ENCODE data around the gene PSTPIP1. TPM values are rescaled to one million over a fixed set of nuclear protein-coding genes. Genes with fewer than 3 reads are reported as not detected.

The PSTPIP1 gene
- polyA plus RNA-seq, 3 donors: 1.9 to 18.1 (median 9.1) TPM

- WGBS, 3 donors: 65 to 89% (median 65%) methylated on average over 23 of the region's 23 CpGs
- no peak overlapping the region for H3K27ac ChIP-seq (ENCODE audit: low read depth, low read length)
These were observed 19.5 kb downstream of the PSTPIP1 start for GRCh38 chr15:77014132-77015081.

- WGBS, 3 donors: 25 to 68% (median 41%) methylated on average over 19 to 21 of the region's 21 CpGs
- no peak overlapping the region for H3K27ac ChIP-seq (ENCODE audit: low read depth, low read length)
These were observed 20.9 kb downstream of the PSTPIP1 start for GRCh38 chr15:77015646-77016320.

- H3K27ac ChIP-seq (ENCODE audit: low read depth, low read length): no peak overlapping the region
- WGBS, 3 donors: 85 to 91% (median 91%) methylated on average over 3 of the region's 3 CpGs
These were observed 21.4 kb downstream of the PSTPIP1 start for GRCh38 chr15:77016321-77016695.

GRCh38 chr15:77017091-77017660 is 22.2 kb downstream of the PSTPIP1 start:
- no peak overlapping the region for H3K27ac ChIP-seq (ENCODE audit: low read depth, low read length)
- WGBS, 3 donors: 87 to 89% (median 88%) methylated on average over 7 of the region's 7 CpGs

GRCh38 chr15:77017761-77018720 is 23.1 kb downstream of the PSTPIP1 start:
- 89 to 94% (median 92%) methylated on average over 20 of the region's 20 CpGs for WGBS, 3 donors
- no peak overlapping the region for H3K27ac ChIP-seq (ENCODE audit: low read depth, low read length)

GRCh38 chr15:77018796-77019505 is 24.0 kb downstream of the PSTPIP1 start:
- 71 to 93% (median 77%) methylated on average over 10 to 11 of the region's 11 CpGs for WGBS, 3 donors
- no peak overlapping the region for H3K27ac ChIP-seq (ENCODE audit: low read depth, low read length)

GRCh38 chr15:77019521-77020331 is 24.8 kb downstream of the PSTPIP1 start:
- 64 to 83% (median 72%) methylated on average over 10 to 12 of the region's 12 CpGs for WGBS, 3 donors
- H3K27ac ChIP-seq (ENCODE audit: low read depth, low read length): no peak overlapping the region

- no peak overlapping the region for H3K27ac ChIP-seq (ENCODE audit: low read depth, low read length)
- 63 to 86% (median 72%) methylated on average over 6 of the region's 6 CpGs for WGBS, 3 donors
These were observed 25.6 kb downstream of the PSTPIP1 start for GRCh38 chr15:77020348-77021087.

- 78 to 96% (median 83%) methylated on average over 9 of the region's 9 CpGs for WGBS, 3 donors
- H3K27ac ChIP-seq (ENCODE audit: low read depth, low read length): no peak overlapping the region
These were observed 26.2 kb downstream of the PSTPIP1 start for GRCh38 chr15:77021088-77021481.

GRCh38 chr15:77021803-77022381 is 27.0 kb downstream of the PSTPIP1 start:
- 31 to 77% (median 38%) methylated on average over 7 of the region's 7 CpGs for WGBS, 3 donors
- H3K27ac ChIP-seq (ENCODE audit: low read depth, low read length): no peak overlapping the region

GRCh38 chr15:77022646-77023575 is 28.0 kb downstream of the PSTPIP1 start:
- no peak overlapping the region for H3K27ac ChIP-seq (ENCODE audit: low read depth, low read length)
- 82 to 91% (median 88%) methylated on average over 14 of the region's 14 CpGs for WGBS, 3 donors

GRCh38 chr15:77023576-77024272 is 28.8 kb downstream of the PSTPIP1 start:
- H3K27ac ChIP-seq (ENCODE audit: low read depth, low read length): no peak overlapping the region
- WGBS, 3 donors: 61 to 79% (median 70%) methylated on average over 19 to 20 of the region's 20 CpGs

GRCh38 chr15:77024273-77025082 is 29.6 kb downstream of the PSTPIP1 start:
- 29 to 46% (median 39%) methylated on average over 17 of the region's 17 CpGs for WGBS, 3 donors
- H3K27ac ChIP-seq (ENCODE audit: low read depth, low read length): no peak overlapping the region

Measured in adipose tissue (tissue), 3 donors.